GM21360 (cell line): ENCODE results near the gene CPA2.

ENCODE experiments used
- ATAC-seq: cut with Tn5 transposase; IDR thresholded peaks from one replicate; pipeline ENCODE4 v1.9.1; 2021; ENCODE audit warnings: mild to moderate bottlenecking, moderate library complexity; ENCODE audit not compliant: unreplicated experiment

Gene CPA2

GRCh38 chr7:130278860-130279259 is 12.2 kb downstream of the CPA2 start:
- no peak for ATAC-seq

GRCh38 chr7:130279286-130279685 is 12.6 kb downstream of the CPA2 start:
- ATAC-seq, result no peak

GRCh38 chr7:130279906-130280305 is 13.2 kb downstream of the CPA2 start:
- ATAC-seq, result no peak

GRCh38 chr7:130281260-130281659 is 14.6 kb downstream of the CPA2 start:
- no peak for ATAC-seq

- ATAC-seq, result no peak
Observed at GRCh38 chr7:130286881-130287280, 20.2 kb downstream of the CPA2 start.

- ATAC-seq, result no peak
Observed at GRCh38 chr7:130288168-130288567, 21.5 kb downstream of the CPA2 start.

GRCh38 chr7:130288829-130289228 is 22.2 kb downstream of the CPA2 start:
- ATAC-seq, result no peak

- ATAC-seq, result no peak
Observed at GRCh38 chr7:130289478-130289877, 22.8 kb downstream of the CPA2 start.

- ATAC-seq, result no peak
Observed at GRCh38 chr7:130290745-130291144, 24.1 kb downstream of the CPA2 start.

- ATAC-seq, result no peak
Observed at GRCh38 chr7:130292682-130293257, 26.1 kb downstream of the CPA2 start, which contains the start of gene CPA4. Gene CPA4, plus strand, starts transcription at chr7:130293161. Its CDS starts 20 bp downstream, at chr7:130293181.

- ATAC-seq, result no peak
Observed at GRCh38 chr7:130293521-130293920, 26.9 kb downstream of the CPA2 start.

GRCh38 chr7:130294314-130294713 is 27.7 kb downstream of the CPA2 start:
- no peak for ATAC-seq

- ATAC-seq, result no peak
Observed at GRCh38 chr7:130296221-130296951, 29.7 kb downstream of the CPA2 start.

GRCh38 chr7:130297628-130298543 is 31.2 kb downstream of the CPA2 start:
- ATAC-seq, result no peak

- ATAC-seq, result no peak
Observed at GRCh38 chr7:130298544-130299326, 32.1 kb downstream of the CPA2 start.

GRCh38 chr7:130299866-130300265 is 33.2 kb downstream of the CPA2 start:
- no peak for ATAC-seq

- no peak for ATAC-seq
Observed at GRCh38 chr7:130301501-130302020, 34.9 kb downstream of the CPA2 start.

GRCh38 chr7:130302649-130303048 is 36.0 kb downstream of the CPA2 start:
- ATAC-seq, result no peak

- ATAC-seq, result no peak
Observed at GRCh38 chr7:130303127-130303526, 36.5 kb downstream of the CPA2 start.

GRCh38 chr7:130303551-130303950 is 36.9 kb downstream of the CPA2 start:
- no peak for ATAC-seq

- no peak for ATAC-seq
Observed at GRCh38 chr7:130303982-130304381, 37.3 kb downstream of the CPA2 start.
